NT2/D1 (cell line): ENCODE data around the gene PDE1C.

ENCODE experiments used
- DNase-seq: peaks from one replicate; pipeline ENCODE4 v3.0.0-alpha.2; 2011; ENCODE audit warnings: low read depth, low spot score
- H3K27me3 ChIP-seq: 2 replicates; pipeline ENCODE4 v1.6.0; 2011; ENCODE audit warnings: mild to moderate bottlenecking; ENCODE audit not compliant: insufficient read length, insufficient read depth
- H3K36me3 ChIP-seq: 2 replicates; pipeline ENCODE4 v1.6.1; 2011; ENCODE audit warnings: mild to moderate bottlenecking, low read length, mixed read lengths; ENCODE audit not compliant: insufficient read depth, insufficient read length
- H3K4me1 ChIP-seq: 2 replicates; pipeline ENCODE4 v1.5.1; 2011; ENCODE audit not compliant: insufficient read depth, insufficient read length
- H3K4me3 ChIP-seq: 2 replicates; pipeline ENCODE4 v1.5.1; 2011; ENCODE audit warnings: low read depth; ENCODE audit not compliant: insufficient read length
- H3K9ac ChIP-seq: 2 replicates; pipeline ENCODE4 v1.6.0; 2011; ENCODE audit warnings: low read depth; ENCODE audit not compliant: insufficient read length
- H3K9me3 ChIP-seq: 2 replicates; pipeline ENCODE4 v1.5.1; 2011; ENCODE audit warnings: mild to moderate bottlenecking, low read length; ENCODE audit not compliant: insufficient read depth
- SUZ12 ChIP-seq: IDR thresholded peaks from 2 replicates; pipeline ENCODE4 v1.6.1; 2011; ENCODE audit not compliant: insufficient read length, insufficient read depth; ENCODE audit errors: extremely low read depth
- YY1 ChIP-seq: IDR thresholded peaks from 2 replicates; pipeline ENCODE4 v1.6.1; 2011; ENCODE audit not compliant: insufficient read length, insufficient read depth
- ZNF274 ChIP-seq: IDR thresholded peaks from 2 replicates; pipeline ENCODE4 v1.6.1; 2011; ENCODE audit warnings: mild to moderate bottlenecking, low read depth, low read length

Gene PDE1C

GRCh38 chr7:31971049-31971667 is 99.0 kb downstream of the PDE1C start:
- H3K27me3 ChIP-seq, result no peaks in the 10 kb centered on the region
- TF ChIP-seq SUZ12 (no peak), YY1 (no peak), ZNF274 (no peak)
- no peaks in the 10 kb centered on the region for H3K9me3 ChIP-seq
- no peak overlapping the region for H3K4me3 ChIP-seq
- no peak for DNase-seq
- no peak overlapping the region for H3K9ac ChIP-seq
- no peaks in the 10 kb centered on the region for H3K4me1 ChIP-seq
- no peaks in the 10 kb centered on the region for H3K36me3 ChIP-seq

DNA sequence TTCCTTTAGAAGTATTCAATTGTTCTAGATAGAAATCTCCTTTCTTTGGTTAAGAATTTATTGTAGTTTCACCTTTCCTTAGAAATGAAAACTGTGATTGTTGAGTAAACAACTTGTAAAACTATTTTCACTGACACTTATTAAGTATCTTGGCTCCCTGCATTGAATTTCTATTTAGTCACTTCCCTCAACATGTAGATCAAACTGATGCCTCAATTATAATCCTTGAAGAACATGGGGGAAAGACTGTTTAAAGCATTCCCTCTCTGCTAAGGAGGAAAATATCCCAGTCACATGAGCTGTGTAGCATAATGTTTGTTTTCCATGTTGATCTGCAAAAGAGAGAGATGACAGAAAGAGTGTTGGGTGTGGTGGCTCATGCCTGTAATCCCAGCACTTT is 99.7 kb downstream of the PDE1C start:
- Histone ChIP-seq H3K27me3 (no peaks in the 10 kb centered on the region), H3K9me3 (no peaks in the 10 kb centered on the region), H3K36me3 (no peaks in the 10 kb centered on the region), H3K4me1 (no peaks in the 10 kb centered on the region), H3K4me3 (no peak overlapping the region), H3K9ac (no peak overlapping the region)
- no peak for DNase-seq
- TF ChIP-seq YY1 (no peak), ZNF274 (no peak), SUZ12 (no peak)

DNA sequence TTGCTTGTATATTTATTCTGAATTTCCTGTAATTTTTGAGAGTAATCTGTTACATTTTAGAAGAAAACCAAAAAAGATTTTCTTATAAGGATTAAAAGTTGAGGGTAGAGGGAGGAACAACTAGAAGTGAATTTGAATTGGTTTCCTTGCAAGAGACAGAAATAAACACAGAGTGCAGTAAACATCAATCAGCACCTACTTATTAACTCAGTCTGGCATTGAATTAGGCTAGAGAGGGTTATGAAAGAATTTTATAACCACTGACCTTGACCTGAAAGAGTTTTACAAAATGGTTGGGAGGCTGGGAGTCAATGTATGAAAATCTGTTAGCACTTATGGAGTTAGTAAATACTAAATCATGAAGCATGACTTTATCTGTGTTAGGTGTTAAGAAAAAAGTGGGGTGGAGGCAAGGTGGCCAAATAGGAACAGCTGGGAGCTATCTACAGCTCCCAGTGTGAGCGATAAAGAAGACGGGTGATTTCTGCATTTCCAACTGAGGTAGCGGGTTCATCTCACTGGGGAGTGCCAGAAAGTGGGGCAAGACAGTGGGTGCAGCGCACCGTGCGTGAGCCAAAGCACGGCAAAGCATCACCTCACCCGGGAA is 106.5 kb downstream of the PDE1C start:
- H3K9me3 ChIP-seq, result peaks cover 15% of the 10 kb centered on the region; the same call in 1 of the 2 replicates
- H3K4me3 ChIP-seq, result no peak overlapping the region
- H3K9ac ChIP-seq, result no peak overlapping the region
- no peak for DNase-seq
- no peaks in the 10 kb centered on the region for H3K36me3 ChIP-seq
- no peaks in the 10 kb centered on the region for H3K4me1 ChIP-seq
- H3K27me3 ChIP-seq, result no peaks in the 10 kb centered on the region
- no peak for TF ChIP-seq ZNF274
- no peak for TF ChIP-seq YY1
- no peak for TF ChIP-seq SUZ12

GRCh38 chr7:31962246-31962645 is 108.0 kb downstream of the PDE1C start:
- DNase-seq, result no peak
- Histone ChIP-seq H3K36me3 (no peaks in the 10 kb centered on the region), H3K4me3 (no peak overlapping the region), H3K9ac (no peak overlapping the region), H3K4me1 (no peaks in the 10 kb centered on the region), H3K9me3 (peaks cover 15% of the 10 kb centered on the region; the same call in 1 of the 2 replicates), H3K27me3 (no peaks in the 10 kb centered on the region)
- TF ChIP-seq YY1 (no peak), SUZ12 (no peak), ZNF274 (no peak)

DNA sequence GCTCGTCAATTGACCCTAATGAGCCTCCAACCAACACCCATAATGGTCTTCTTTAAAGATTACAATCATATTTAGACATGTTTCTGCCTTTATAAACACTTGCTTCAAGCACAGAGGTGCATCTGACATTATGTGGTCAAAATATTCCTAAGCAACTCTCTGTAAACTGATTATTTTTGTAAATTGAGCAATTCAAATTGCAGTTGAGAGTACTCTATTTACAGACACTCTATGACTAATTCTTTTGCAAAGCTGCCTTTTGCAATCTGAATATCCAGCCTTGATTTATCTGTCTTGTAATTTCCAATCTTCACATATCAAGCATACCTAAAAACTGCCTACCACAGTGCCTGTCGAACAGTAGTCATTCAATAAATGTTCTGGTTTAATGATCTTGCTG is 112.0 kb downstream of the PDE1C start:
- no peak for DNase-seq
- Histone ChIP-seq H3K36me3 (no peaks in the 10 kb centered on the region), H3K9me3 (peaks cover under 1% of the 10 kb centered on the region; the same call in 1 of the 2 replicates), H3K9ac (no peak overlapping the region), H3K27me3 (no peaks in the 10 kb centered on the region), H3K4me1 (no peaks in the 10 kb centered on the region), H3K4me3 (no peak overlapping the region)
- TF ChIP-seq ZNF274, result no peak
- no peak for TF ChIP-seq SUZ12
- TF ChIP-seq YY1, result no peak

DNA sequence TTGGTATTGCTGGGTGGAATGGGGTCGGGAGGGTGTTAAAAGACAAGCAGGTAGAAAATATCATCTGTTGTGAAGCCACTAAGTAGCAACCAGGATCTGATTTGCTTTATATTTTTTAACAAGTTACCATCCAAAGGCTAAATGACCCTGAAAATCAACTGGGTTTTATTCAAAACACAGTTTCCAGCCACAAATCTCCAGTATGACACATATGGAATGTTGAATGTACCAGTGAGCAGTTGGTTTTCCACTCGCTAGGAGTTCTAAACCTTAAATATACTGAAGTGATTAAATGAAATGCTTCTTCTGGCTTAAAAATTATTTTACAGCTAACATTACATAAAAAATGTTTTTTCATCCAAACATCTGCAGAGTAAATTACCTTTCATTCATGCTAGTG is 112.5 kb downstream of the PDE1C start:
- H3K27me3 ChIP-seq, result no peaks in the 10 kb centered on the region
- no peak overlapping the region for H3K9ac ChIP-seq
- H3K4me1 ChIP-seq, result no peaks in the 10 kb centered on the region
- H3K4me3 ChIP-seq, result no peak overlapping the region
- TF ChIP-seq YY1 (no peak), ZNF274 (no peak), SUZ12 (no peak)
- no peak for DNase-seq
- H3K9me3 ChIP-seq, result no peaks in the 10 kb centered on the region
- H3K36me3 ChIP-seq, result no peaks in the 10 kb centered on the region

- no peaks in the 10 kb centered on the region for H3K36me3 ChIP-seq
- no peak overlapping the region for H3K4me3 ChIP-seq
- no peaks in the 10 kb centered on the region for H3K4me1 ChIP-seq
- no peak for TF ChIP-seq ZNF274
- TF ChIP-seq SUZ12, result no peak
- no peak for TF ChIP-seq YY1
- H3K27me3 ChIP-seq, result no peaks in the 10 kb centered on the region
- no peaks in the 10 kb centered on the region for H3K9me3 ChIP-seq
- no peak for DNase-seq
- no peak overlapping the region for H3K9ac ChIP-seq
Observed at GRCh38 chr7:31957090-31957720, 113.0 kb downstream of the PDE1C start.
